HepG2 (cell line): ENCODE data around the gene S1PR5. TPM values are rescaled to one million over a fixed set of nuclear protein-coding genes. Genes with fewer than 3 reads are reported as not detected.

Experiments
- BRD4 ChIP-seq: sonication (generic); formaldehyde crosslinking; IDR thresholded peaks from 2 replicates; pipeline ENCODE4 v1.4.0; 2020; ENCODE audit warnings: missing genetic modification reagents
- ISX ChIP-seq: sonication (generic); formaldehyde crosslinking; conservative IDR thresholded peaks from 2 replicates; pipeline ENCODE4 v1.5.0; 2020; ENCODE audit warnings: missing genetic modification reagents
- PRPF4 ChIP-seq: fragments of 200-400 bp; formaldehyde crosslinking; IDR thresholded peaks from 2 replicates; pipeline ENCODE4 v1.6.1; 2016; ENCODE audit warnings: low read length, low read depth; ENCODE audit not compliant: poor library complexity, severe bottlenecking
- SALL1 ChIP-seq: sonication (generic); formaldehyde crosslinking; IDR thresholded peaks from 2 replicates; pipeline ENCODE4 v1.8.0; 2022; ENCODE audit warnings: mild to moderate bottlenecking, missing genetic modification reagents
- TFDP2 ChIP-seq: sonication (generic); formaldehyde crosslinking; IDR thresholded peaks from 2 replicates; pipeline ENCODE4 v1.4.0; 2020; ENCODE audit warnings: missing genetic modification reagents
- THAP8 ChIP-seq: sonication (generic); formaldehyde crosslinking; IDR thresholded peaks from 2 replicates; pipeline ENCODE4 v1.5.1; 2020; ENCODE audit warnings: missing genetic modification reagents, mild to moderate bottlenecking, borderline replicate concordance
- ZBTB7A ChIP-seq: sonication (generic); formaldehyde crosslinking; IDR thresholded peaks from 2 replicates; pipeline ENCODE4 v1.8.0; 2022; ENCODE audit warnings: mild to moderate bottlenecking, missing genetic modification reagents
- ZFP36L1 ChIP-seq: sonication (generic); formaldehyde crosslinking; IDR thresholded peaks from 2 replicates; pipeline ENCODE4 v1.8.0; 2022; ENCODE audit warnings: mild to moderate bottlenecking, missing genetic modification reagents, moderate library complexity
- ZNF17 ChIP-seq: sonication (generic); formaldehyde crosslinking; IDR thresholded peaks from 2 replicates; pipeline ENCODE4 v1.5.0; 2020; ENCODE audit warnings: mild to moderate bottlenecking, missing genetic modification reagents
- ZNF264 ChIP-seq: sonication (generic); formaldehyde crosslinking; IDR thresholded peaks from 2 replicates; pipeline ENCODE4 v1.4.0; 2020; ENCODE audit warnings: missing genetic modification reagents
- ZNF30 ChIP-seq: sonication (generic); formaldehyde crosslinking; IDR thresholded peaks from 2 replicates; pipeline ENCODE4 v1.5.0; 2020; ENCODE audit warnings: mild to moderate bottlenecking, missing genetic modification reagents
- ZNF558 ChIP-seq: sonication (generic); formaldehyde crosslinking; IDR thresholded peaks from 2 replicates; pipeline ENCODE4 v1.9.0; 2022; ENCODE audit warnings: mild to moderate bottlenecking, missing genetic modification reagents, borderline replicate concordance
- ZNF761 ChIP-seq: sonication (generic); formaldehyde crosslinking; conservative IDR thresholded peaks from 2 replicates; pipeline ENCODE4 v1.4.0; 2020; ENCODE audit warnings: mild to moderate bottlenecking, missing genetic modification reagents
- ZSCAN12 ChIP-seq: sonication (generic); formaldehyde crosslinking; IDR thresholded peaks from 2 replicates; pipeline ENCODE4 v1.9.0; 2021; ENCODE audit warnings: mild to moderate bottlenecking, missing genetic modification reagents
- polyA plus RNA-seq, 8 experiments: library from polyadenylated mRNA; depleted of rRNA in 3 of 8; stranded (reverse) in 7 of 8; unstranded in 1 of 8; fragments of >200 nt; fragmentation: Illumina TruSeq in 4 of 8; extraction: Trizol in 4 of 8; gene quantifications; 2 replicates each; pipeline versions ENCODE4 v1.2.1 to v1.2.3, GENCODE V29; 2011 to 2016; ENCODE audit warnings: low read depth in 4 of 8, missing spikeins in 1 of 8, mixed read lengths in 1 of 8; ENCODE audit not compliant: insufficient read depth in 1 of 8
- total RNA-seq, 5 experiments: library from RNA; depleted of rRNA; stranded (reverse); fragments of >200 nt; fragmentation: Illumina TruSeq; extraction: Trizol; gene quantifications; 2 replicates each; pipeline ENCODE4 v1.2.3, GENCODE V29; 2016; ENCODE audit warnings: low read depth in 1 of 5
- TF ChIP-seq, protein P1 (sequence below): IDR thresholded peaks from 2 replicates; pipeline ENCODE4 v1.6.1; 2016; ENCODE audit warnings: missing biosample characterization, missing genetic modification reagents, low read depth
- TF ChIP-seq, protein P2 (sequence below): sonication (generic); formaldehyde crosslinking; IDR thresholded peaks from 2 replicates; pipeline ENCODE4; 2020; ENCODE audit warnings: missing genetic modification reagents, mild to moderate bottlenecking, borderline replicate concordance
- TF ChIP-seq, protein P3 (sequence below): sonication (generic); formaldehyde crosslinking; IDR thresholded peaks from 2 replicates; pipeline ENCODE4 v1.8.0; 2023; ENCODE audit warnings: mild to moderate bottlenecking, missing genetic modification reagents
- TF ChIP-seq, protein P4 (sequence below), 2 experiments: sonication (generic) in 1 of 2; formaldehyde crosslinking in 1 of 2; IDR thresholded peaks; 2 replicates each; pipeline versions ENCODE4 v1.5.1 to v1.6.1; 2011 to 2020; ENCODE audit warnings: borderline replicate concordance in 1 of 2, low read depth in 1 of 2, low read length in 1 of 2, mild to moderate bottlenecking in 1 of 2, missing genetic modification reagents in 1 of 2, moderate library complexity in 1 of 2

The S1PR5 gene
- total and polyA plus RNA-seq, 2 of the 13 experiments (the other 11 are each of a cell fraction or from before 2014, with no cell fraction given): 0.04 TPM; not detected in 1

GRCh38 chr19:10503002-10503789 lies 14.1 kb downstream of the S1PR5 start, which contains the start of gene KEAP1 (continued):
- TF ChIP-seq TFDP2 (peak; percentile 87), ZSCAN12 (CRISPR knock-in tag) (peak; percentile 74; the same call in 1 of the 2 replicates), PRPF4 (no peak), ZNF558 (peak; percentile 84; the same call in 1 of the 2 replicates), ZNF17 (no peak), ZBTB7A (CRISPR knock-in tag) (peak; percentile 47; the same call in 1 of the 2 replicates), ISX (CRISPR knock-in tag) (0 out of 2 replicates have a peak, but pooled peaks have one; percentile 56), ZNF264 (CRISPR knock-in tag) (no peak), SALL1 (CRISPR knock-in tag) (no peak), ZFP36L1 (CRISPR knock-in tag) (no peak), BRD4 (peak; percentile 64; the same call in 1 of the 2 replicates), ZNF30 (CRISPR knock-in tag) (peak; percentile 92), THAP8 (CRISPR knock-in tag) (peak; percentile 85; the same call in 1 of the 2 replicates), ZNF761 (CRISPR knock-in tag) (no peak)
- TF ChIP-seq, protein P1, sequence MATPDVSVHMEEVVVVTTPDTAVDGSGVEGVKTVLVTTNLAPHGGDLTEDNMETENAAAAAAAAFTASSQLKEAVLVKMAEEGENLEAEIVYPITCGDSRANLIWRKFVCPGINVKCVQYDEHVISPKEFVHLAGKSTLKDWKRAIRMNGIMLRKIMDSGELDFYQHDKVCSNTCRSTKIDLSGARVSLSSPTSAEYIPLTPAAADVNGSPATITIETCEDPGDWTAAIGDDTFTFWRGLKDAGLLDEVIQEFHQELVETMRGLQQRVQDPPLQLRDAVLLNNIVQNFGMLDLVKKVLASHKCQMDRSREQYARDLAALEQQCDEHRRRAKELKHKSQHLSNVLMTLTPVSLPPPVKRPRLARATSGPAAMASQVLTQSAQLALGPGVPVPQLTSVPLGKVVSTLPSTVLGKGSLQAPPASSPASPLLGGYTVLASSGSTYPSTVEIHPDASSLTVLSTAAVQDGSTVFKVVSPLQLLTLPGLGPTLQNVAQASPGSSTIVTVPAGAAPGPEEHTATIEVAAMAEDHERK (CRISPR knock-in tag): no peak
- TF ChIP-seq, protein P2, sequence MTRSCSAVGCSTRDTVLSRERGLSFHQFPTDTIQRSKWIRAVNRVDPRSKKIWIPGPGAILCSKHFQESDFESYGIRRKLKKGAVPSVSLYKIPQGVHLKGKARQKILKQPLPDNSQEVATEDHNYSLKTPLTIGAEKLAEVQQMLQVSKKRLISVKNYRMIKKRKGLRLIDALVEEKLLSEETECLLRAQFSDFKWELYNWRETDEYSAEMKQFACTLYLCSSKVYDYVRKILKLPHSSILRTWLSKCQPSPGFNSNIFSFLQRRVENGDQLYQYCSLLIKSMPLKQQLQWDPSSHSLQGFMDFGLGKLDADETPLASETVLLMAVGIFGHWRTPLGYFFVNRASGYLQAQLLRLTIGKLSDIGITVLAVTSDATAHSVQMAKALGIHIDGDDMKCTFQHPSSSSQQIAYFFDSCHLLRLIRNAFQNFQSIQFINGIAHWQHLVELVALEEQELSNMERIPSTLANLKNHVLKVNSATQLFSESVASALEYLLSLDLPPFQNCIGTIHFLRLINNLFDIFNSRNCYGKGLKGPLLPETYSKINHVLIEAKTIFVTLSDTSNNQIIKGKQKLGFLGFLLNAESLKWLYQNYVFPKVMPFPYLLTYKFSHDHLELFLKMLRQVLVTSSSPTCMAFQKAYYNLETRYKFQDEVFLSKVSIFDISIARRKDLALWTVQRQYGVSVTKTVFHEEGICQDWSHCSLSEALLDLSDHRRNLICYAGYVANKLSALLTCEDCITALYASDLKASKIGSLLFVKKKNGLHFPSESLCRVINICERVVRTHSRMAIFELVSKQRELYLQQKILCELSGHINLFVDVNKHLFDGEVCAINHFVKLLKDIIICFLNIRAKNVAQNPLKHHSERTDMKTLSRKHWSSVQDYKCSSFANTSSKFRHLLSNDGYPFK (CRISPR knock-in tag): 0 out of 2 replicates have a peak, but pooled peaks have one; percentile 25
- TF ChIP-seq, protein P3, sequence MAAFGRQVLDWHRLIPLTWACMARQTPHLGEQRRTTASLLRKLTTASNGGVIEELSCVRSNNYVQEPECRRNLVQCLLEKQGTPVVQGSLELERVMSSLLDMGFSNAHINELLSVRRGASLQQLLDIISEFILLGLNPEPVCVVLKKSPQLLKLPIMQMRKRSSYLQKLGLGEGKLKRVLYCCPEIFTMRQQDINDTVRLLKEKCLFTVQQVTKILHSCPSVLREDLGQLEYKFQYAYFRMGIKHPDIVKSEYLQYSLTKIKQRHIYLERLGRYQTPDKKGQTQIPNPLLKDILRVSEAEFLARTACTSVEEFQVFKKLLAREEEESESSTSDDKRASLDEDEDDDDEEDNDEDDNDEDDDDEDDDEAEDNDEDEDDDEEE (CRISPR knock-in tag): no peak
- TF ChIP-seq, protein P4, sequence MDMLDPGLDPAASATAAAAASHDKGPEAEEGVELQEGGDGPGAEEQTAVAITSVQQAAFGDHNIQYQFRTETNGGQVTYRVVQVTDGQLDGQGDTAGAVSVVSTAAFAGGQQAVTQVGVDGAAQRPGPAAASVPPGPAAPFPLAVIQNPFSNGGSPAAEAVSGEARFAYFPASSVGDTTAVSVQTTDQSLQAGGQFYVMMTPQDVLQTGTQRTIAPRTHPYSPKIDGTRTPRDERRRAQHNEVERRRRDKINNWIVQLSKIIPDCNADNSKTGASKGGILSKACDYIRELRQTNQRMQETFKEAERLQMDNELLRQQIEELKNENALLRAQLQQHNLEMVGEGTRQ (IDR thresholded peaks at IDR 0.05; ENCODE audit: low read depth, low read length): no peak
- TF ChIP-seq, protein P4 (CRISPR knock-in tag; IDR thresholded peaks at IDR 0.05; ENCODE audit: borderline replicate concordance): 0 out of 2 replicates have a peak, but pooled peaks have one; percentile 23
